Subcutaneous adipose tissue (tissue), 4 donors: ENCODE results near the gene SUN3. TPM values are rescaled to one million over a fixed set of nuclear protein-coding genes. Genes with fewer than 3 reads are reported as not detected.

Experiments used
- total RNA-seq, 4 donors: library from RNA; depleted of rRNA; stranded (reverse); fragments of >200 nt; gene quantifications; one replicate each; pipeline ENCODE4 v1.1.0, GENCODE V29; 2016
- TF ChIP-seq, protein P1 (sequence below): fragments of 450-650 bp; IDR thresholded peaks from one replicate; pipeline ENCODE4 v1.5.1; 2016; ENCODE audit warnings: low read depth, mild to moderate bottlenecking, control low read depth, antibody characterized with exemption, moderate library complexity

Gene SUN3
- total RNA-seq, 4 donors from 2014 or later = not detected

DNA sequence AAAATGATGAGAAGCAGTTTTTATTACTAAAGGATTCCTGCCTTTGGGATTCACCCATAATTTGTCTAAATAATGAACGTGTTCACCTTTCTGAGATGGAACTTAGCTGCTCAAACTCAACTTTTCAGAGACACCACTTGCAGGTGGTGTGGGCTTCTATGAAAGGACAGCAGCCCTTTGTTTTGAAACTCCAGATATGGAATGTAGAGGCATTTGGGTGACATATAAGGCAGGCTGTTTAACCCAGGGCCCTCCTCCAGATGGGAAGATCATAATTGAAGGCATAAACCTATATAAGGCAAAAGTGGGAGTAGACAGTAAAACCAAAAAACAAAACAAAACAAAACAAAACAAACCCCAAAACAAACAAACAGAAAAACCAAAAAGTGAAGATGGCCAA, 37.6 kb downstream of the SUN3 start:
- TF ChIP-seq, protein P1, sequence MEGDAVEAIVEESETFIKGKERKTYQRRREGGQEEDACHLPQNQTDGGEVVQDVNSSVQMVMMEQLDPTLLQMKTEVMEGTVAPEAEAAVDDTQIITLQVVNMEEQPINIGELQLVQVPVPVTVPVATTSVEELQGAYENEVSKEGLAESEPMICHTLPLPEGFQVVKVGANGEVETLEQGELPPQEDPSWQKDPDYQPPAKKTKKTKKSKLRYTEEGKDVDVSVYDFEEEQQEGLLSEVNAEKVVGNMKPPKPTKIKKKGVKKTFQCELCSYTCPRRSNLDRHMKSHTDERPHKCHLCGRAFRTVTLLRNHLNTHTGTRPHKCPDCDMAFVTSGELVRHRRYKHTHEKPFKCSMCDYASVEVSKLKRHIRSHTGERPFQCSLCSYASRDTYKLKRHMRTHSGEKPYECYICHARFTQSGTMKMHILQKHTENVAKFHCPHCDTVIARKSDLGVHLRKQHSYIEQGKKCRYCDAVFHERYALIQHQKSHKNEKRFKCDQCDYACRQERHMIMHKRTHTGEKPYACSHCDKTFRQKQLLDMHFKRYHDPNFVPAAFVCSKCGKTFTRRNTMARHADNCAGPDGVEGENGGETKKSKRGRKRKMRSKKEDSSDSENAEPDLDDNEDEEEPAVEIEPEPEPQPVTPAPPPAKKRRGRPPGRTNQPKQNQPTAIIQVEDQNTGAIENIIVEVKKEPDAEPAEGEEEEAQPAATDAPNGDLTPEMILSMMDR = no peak

DNA sequence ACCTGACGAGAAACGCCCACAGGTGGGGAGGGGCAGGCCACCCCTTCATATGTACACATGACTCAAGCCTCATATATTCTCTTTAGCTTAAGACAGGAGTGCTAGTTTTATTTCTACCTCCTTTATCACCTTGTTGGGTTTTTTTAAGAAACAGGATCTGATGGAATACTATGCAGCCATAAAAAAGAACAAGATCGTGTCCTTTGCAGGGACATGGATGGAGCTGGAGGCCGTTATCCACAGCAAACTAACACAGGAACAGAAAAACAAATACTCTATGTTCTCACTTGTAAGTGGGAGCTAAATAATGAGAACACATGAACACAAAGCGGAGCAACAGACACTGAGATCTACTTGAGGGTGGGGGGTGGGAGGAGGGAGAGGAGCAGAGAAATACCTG, 38.3 kb downstream of the SUN3 start:
- TF ChIP-seq, protein P1 = no peak

DNA sequence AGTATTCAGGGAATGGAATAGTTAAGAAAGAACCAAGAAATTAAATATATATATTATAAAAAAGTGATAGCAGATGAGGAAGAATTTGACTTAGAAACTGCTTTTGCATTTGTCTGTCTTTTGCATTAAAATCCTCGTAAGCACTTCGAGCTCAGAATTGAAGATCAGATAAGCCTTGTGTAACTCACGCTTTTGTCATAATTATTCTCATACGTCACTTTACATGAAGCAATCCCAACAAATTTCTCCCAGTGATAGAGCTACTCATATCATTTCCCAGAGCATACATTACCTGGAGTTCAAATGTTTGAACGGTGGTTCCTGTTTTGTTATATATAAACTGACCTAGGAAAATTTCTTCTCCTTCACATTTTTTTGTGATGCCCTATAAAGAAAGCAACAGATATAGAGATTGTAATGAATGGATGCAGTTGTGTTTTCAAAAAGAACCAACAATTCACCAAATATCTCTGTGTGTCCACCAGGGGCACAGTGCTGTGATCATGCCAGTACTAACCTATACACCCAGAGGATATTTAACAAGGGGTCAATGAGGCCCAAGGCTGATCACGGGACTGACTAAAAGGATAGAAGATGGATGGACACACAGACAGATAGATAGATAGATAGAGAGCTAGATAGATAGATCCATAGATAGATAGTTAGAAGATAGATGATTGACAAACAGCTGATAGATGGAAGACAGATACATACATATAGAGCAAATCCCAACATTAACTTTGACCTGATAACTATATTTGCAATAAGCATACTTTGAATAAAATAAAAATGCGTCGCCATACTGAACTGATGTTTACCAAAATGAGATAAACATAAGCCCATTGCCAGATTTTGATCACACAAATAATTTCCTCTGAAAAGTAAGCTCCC, 40.2 kb downstream of the SUN3 start:
- TF ChIP-seq, protein P1 = no peak

DNA sequence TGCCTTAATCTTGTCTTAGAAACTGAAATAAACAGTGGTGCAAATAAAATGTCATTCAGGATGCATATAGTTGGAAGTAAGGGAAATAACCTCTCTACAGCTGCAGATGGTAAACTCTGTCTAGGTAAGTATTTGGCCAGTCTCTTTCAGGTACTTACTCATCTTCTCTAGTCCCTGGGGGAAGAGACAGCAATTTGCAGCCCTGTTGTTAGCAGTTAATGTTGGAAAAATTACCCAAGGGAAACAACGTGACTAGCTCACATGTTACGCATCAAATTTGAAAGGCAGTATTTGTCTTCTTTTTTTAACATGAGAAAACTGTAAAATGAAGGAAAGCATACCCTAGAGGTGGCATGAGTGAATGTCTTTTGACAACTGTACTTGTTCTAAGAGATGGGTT, 46.3 kb downstream of the SUN3 start:
- TF ChIP-seq, protein P1 = no peak

DNA sequence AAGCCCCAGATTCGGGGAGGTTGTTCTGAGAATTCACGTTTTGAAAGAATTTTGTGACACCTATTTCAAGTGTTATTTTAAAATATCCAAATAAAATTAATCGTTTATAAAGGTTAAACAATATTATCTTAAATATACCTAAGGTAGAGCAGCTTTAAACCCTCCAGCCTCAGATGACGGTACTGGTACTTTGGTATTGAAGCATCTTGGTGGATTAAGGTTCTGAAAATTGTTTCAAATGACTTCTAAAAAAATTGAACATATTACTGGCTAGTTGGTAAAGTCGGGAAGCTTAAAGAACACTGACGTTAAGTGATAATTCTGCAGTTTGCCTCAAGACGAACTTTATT, 49.1 kb downstream of the SUN3 start:
- TF ChIP-seq, protein P1 = no peak

DNA sequence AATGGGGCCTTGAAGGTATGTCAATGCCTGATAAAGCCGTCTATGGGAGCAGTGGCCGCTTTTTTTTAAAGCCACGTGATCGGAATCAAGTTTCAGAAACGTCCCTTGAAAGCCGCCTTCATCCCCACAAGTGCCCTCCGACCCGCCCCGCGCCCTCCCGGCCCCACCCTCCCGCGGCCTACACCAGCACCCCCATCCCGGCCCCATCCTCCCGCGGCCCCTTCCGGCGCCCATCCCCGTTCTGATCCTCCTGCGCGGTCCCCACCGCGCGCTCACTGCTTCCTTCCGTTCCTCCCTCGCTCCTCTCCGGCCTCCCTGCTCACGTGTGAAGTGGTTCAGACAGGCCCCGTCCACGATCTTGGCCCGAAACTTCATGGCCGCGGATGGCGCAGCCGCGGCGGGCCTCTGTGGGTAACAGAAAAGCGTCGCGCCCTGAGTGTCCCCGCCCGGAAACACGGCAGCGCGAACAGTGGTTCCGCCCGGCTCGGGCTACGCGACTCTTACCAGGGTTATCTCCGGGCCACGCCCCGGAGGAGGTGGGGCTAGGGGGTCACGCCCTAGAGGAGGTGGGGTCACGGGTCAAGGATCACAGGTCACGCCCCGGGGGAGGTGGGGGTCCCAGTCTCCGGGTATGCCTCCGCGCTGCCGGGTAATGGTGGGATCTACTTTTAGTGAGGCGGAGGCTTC, 49.6 kb downstream of the SUN3 start, which contains the start of gene HUS1:
TSS of gene HUS1 (minus strand) at position 471 of the 687 bp plus-strand sequence. CDS start at position 375, 96 bp downstream.
- TF ChIP-seq, protein P1 = no peak

DNA sequence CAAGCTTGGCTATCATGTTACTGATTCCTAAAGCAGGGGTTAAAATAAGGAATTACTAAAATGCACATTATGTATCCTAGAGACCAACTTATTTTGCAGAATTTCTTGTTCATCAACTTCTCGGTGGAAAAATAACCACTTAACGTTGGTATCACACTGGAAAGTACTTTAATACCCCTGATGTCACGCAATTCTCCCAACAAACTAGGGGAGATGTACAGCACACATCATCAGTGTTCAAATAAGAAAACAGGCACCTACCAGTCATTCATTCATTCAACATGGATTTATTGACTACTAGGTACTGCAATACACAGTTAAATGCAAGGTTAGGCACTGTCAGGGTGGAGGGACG, 50.1 kb downstream of the SUN3 start:
- TF ChIP-seq, protein P1 = no peak
